Activated CD4-positive, alpha-beta memory T cell treated with anti-CD3 and anti-CD28 coated beads, Interleukin-2, amount 10 ng/mL, durations not matched to agents 7 days and 5 days (primary cell): ENCODE data around the gene OPHN1. TPM values are rescaled to one million over a fixed set of nuclear protein-coding genes. Genes with fewer than 3 reads are reported as not detected.

Experiments used
- CTCF ChIA-PET: fragments of 350-600 bp; sonication (Branson Sonifier 250); formaldehyde crosslinking; loops from one replicate; lab custom pipeline; 2021; ENCODE audit warnings: antibody characterized with exemption, inconsistent platforms; lab: Charles Lee
- POLR2A ChIA-PET: fragments of 350-600 bp; sonication (Branson Sonifier 250); formaldehyde crosslinking; loops from one replicate; lab custom pipeline; 2021; ENCODE audit warnings: antibody characterized with exemption; lab: Charles Lee
- DNase-seq: peaks from one replicate; pipeline ENCODE4 v3.0.0-alpha.2; 2020
- H3K27ac Mint-ChIP-seq: one replicate; pipeline ENCODE4 v1.8.0; 2021; ENCODE audit warnings: mild to moderate bottlenecking, mixed read lengths
- H3K27me3 Mint-ChIP-seq: one replicate; pipeline ENCODE4 v1.8.0; 2021; ENCODE audit warnings: mixed read lengths
- H3K36me3 Mint-ChIP-seq: one replicate; pipeline ENCODE4 v1.8.0; 2021; ENCODE audit warnings: low read depth, mixed read lengths
- H3K4me1 Mint-ChIP-seq: one replicate; pipeline ENCODE4 v1.8.0; 2021; ENCODE audit warnings: mixed read lengths
- H3K4me3 Mint-ChIP-seq: one replicate; pipeline ENCODE4 v1.8.0; 2021; ENCODE audit warnings: mild to moderate bottlenecking, mixed read lengths
- H3K9me3 Mint-ChIP-seq: one replicate; pipeline ENCODE4 v1.8.0; 2021; ENCODE audit warnings: mixed read lengths
- total RNA-seq, 2 experiments: library from RNA; stranded (reverse); gene quantifications; one replicate each; pipeline ENCODE4 v1.2.3, GENCODE V29; 2021

OPHN1 gene
- total RNA-seq, 2 experiments from 2014 or later: 0.10 to 0.30 TPM

DNA sequence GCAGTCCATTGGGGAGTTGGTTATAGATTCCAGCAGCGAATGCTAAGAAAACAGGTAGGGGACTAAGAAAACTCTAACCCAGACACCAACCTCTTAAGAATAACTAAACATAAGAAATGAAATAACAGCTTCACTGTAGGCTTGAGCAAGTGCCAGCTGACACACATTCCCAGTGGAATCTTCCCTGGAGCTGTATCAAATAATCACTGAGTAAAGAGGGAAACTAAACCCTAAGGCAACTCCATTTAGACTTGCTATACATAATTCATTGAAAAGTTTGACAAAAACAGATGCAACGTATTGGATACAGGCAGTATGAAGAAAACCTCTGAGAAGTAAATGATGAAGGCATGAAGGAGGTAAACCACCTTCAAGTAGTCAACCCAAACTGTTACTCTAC is 293.5 kb downstream of the OPHN1 start:
- CTCF ChIA-PET: no interaction called here
- no peaks in the 10 kb centered on the region for H3K27me3 Mint-ChIP-seq
- POLR2A ChIA-PET: no interaction called here
- no peaks in the 10 kb centered on the region for H3K4me1 Mint-ChIP-seq
- no peaks in the 10 kb centered on the region for H3K36me3 Mint-ChIP-seq
- no peak for DNase-seq
- no peak overlapping the region for H3K4me3 Mint-ChIP-seq
- no peak overlapping the region for H3K27ac Mint-ChIP-seq
- H3K9me3 Mint-ChIP-seq: peaks cover 3% of the 10 kb centered on the region

DNA sequence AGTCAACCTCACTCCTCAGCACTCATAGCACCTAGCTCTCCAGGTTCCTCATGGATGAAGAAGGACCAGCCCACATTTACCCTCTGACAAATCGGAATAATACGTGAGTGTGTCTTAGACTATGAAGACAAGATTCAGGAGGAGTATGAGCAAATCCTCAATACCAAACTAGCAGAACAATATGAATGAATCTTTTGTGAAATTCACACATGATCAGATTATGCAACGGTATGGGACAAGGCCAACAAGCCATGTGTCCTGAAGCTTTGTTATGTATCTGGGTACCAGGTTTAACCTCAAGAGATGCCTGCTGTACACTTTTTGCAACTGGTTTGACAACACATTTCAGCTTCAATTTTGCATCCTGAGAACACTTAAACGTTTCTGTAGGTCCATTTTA is 300.1 kb downstream of the OPHN1 start:
- no peak overlapping the region for H3K27ac Mint-ChIP-seq
- H3K27me3 Mint-ChIP-seq: no peaks in the 10 kb centered on the region
- ChIA-PET POLR2A (no interaction called here), CTCF (no interaction called here)
- no peaks in the 10 kb centered on the region for H3K36me3 Mint-ChIP-seq
- no peaks in the 10 kb centered on the region for H3K4me1 Mint-ChIP-seq
- DNase-seq: no peak
- no peak overlapping the region for H3K4me3 Mint-ChIP-seq
- H3K9me3 Mint-ChIP-seq: no peaks in the 10 kb centered on the region

DNA sequence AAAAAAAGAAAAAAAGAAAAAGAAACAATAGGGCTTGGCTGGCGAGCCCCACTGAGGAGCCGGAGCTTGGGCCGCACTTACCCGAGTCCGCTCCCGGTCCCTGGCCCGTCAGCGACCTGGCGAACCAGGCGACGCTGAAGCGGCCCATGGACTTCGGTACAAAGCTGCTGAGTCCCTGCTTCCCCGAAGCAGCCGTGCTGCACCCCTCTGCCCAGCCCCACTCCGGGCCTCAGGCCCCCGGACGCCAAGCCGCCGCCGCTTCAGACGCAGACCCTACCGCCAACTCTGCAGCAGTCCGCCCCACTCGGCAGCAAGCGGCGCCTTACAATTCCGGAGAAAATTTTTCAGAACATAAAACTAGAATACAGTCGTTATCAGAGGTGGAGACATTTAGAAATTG is 300.5 kb downstream of the OPHN1 start:
- Mint-ChIP-seq H3K36me3 (no peaks in the 10 kb centered on the region), H3K9me3 (no peaks in the 10 kb centered on the region), H3K4me3 (no peak overlapping the region), H3K4me1 (no peaks in the 10 kb centered on the region), H3K27ac (no peak overlapping the region), H3K27me3 (no peaks in the 10 kb centered on the region)
- no peak for DNase-seq
- CTCF ChIA-PET: no interaction called here
- POLR2A ChIA-PET: no interaction called here

DNA sequence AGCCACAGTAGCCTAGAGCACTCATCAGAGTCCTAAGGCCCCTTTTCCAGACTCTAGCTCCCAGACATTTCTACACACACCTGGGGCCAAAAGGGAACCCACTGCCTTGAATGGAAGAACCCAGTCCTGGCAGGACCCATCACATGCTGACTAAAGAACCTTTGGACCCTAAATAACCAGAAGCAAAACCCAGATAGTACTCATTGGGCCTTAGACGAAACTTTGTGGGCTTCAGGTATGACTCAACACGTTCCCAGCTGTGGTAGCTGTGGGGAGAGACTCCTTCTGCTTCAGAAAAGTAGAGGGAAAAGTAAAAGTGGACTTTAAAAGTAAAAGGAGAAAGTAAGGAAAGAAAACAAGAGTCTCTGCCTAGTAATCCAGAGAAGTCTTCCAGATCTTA is 311.5 kb downstream of the OPHN1 start:
- DNase-seq: no peak
- CTCF ChIA-PET: no interaction called here
- Mint-ChIP-seq H3K4me3 (no peak overlapping the region), H3K4me1 (no peaks in the 10 kb centered on the region), H3K27me3 (no peaks in the 10 kb centered on the region), H3K9me3 (no peaks in the 10 kb centered on the region), H3K27ac (no peak overlapping the region), H3K36me3 (no peaks in the 10 kb centered on the region)
- POLR2A ChIA-PET: no interaction called here

DNA sequence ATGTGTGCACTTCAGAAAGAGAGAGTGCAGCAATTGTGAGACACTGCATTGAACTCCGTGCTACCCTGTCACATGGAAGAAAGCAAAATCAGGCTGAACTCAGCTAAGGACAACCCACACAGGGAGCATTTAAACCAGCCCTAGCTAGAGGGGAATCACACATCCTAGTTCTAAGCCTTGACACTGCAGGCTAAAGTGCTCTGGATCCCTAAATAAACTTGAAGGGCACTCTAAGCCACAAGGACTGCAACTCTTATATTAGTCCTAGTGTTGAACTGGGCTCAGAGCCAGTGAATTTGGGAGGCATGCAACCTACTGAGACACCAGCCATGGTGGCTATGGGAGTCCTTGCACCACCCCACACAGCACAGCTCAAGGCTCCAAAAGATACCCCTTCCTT is 311.9 kb downstream of the OPHN1 start:
- H3K36me3 Mint-ChIP-seq: no peaks in the 10 kb centered on the region
- no peaks in the 10 kb centered on the region for H3K27me3 Mint-ChIP-seq
- no peaks in the 10 kb centered on the region for H3K4me1 Mint-ChIP-seq
- no peak for DNase-seq
- ChIA-PET CTCF (no interaction called here), POLR2A (no interaction called here)
- no peaks in the 10 kb centered on the region for H3K9me3 Mint-ChIP-seq
- no peak overlapping the region for H3K27ac Mint-ChIP-seq
- no peak overlapping the region for H3K4me3 Mint-ChIP-seq

DNA sequence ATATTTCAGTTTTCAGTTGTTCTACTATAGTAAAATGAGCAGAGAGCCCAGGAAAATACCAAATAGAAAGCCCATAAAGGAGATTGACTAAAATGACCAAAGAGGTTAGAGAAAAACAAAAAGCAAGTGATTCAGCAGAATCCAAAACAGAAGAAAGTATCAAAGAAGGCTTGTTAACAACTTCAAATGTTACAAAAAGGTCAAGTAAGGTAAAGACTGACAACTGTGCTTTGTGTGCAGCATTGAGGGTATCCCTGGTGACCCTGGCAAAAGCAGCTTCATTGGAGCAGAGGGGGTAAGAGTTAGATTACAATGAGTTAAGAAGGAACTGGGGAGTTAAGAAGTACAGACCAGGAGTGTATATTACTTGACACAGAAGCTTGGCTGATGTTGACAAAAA is 317.9 kb downstream of the OPHN1 start:
- H3K9me3 Mint-ChIP-seq: no peaks in the 10 kb centered on the region
- H3K36me3 Mint-ChIP-seq: no peaks in the 10 kb centered on the region
- DNase-seq: no peak
- peaks cover 2% of the 10 kb centered on the region for H3K4me1 Mint-ChIP-seq
- no peak overlapping the region for H3K4me3 Mint-ChIP-seq
- no peak overlapping the region for H3K27ac Mint-ChIP-seq
- ChIA-PET POLR2A (no interaction called here), CTCF (no interaction called here)
- H3K27me3 Mint-ChIP-seq: no peaks in the 10 kb centered on the region

DNA sequence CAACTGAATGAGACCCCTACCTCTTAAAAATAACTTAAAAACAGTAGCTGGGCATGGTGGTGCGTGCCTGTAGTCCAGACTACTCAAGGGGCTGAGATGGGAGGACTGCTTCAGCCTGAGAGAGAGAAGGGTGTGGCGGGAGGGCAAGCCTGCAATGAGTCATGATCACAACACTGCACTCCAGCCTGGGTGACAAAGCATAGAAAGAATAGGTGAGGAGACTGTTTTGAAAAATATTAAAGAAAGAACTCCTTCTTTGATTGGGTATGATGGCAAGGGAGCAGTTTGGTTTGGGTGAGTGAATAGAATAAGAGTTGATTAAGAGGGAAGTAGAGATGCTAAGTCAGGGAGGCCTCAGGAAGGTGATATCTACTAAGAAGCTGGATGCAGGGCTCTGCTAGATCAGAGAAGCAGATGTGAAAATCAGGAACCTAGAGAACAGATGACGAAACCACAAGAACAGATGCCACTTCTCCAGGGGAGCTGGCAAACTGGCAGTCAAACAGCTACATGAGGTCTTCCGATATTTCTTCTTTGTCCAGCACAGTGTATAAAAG is 318.6 kb downstream of the OPHN1 start:
- H3K27me3 Mint-ChIP-seq: no peaks in the 10 kb centered on the region
- POLR2A ChIA-PET: no interaction called here
- H3K36me3 Mint-ChIP-seq: no peaks in the 10 kb centered on the region
- H3K27ac Mint-ChIP-seq: no peak overlapping the region
- DNase-seq: no peak
- peaks cover 2% of the 10 kb centered on the region for H3K4me1 Mint-ChIP-seq
- no peak overlapping the region for H3K4me3 Mint-ChIP-seq
- CTCF ChIA-PET: no interaction called here
- H3K9me3 Mint-ChIP-seq: no peaks in the 10 kb centered on the region

DNA sequence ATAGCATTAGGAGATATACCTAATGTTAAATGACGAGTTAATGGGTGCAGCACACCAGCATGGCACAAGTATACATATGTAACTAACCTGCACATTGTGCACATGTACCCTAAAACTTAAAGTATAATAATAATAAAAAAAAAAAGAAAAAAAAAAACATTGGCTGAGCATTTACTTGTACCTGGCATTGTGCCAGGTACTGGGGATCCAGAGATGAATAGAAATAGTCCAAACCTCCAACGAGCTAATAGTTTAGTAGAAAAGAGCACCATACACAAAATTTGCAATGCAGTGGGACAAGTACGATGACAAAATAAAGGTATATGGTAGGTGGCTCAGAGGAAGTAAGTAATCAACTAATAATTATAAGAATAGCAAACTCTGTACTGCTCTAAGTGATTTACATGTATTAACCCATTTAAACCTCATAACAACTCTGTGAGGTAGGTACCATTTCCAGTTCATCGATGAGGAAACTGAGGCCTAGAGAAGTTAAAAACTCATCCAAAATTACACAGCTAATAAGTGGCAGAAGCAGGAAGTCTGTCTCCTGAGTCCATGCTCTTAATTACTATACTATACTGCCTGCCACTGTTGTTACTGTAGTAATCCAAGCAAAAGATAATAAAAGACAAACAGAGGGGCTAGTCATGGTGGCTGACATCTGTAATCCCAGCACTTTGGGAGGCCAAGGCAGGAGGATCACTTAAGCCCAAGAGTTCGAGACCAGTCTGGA is 319.3 kb downstream of the OPHN1 start:
- Mint-ChIP-seq H3K36me3 (no peaks in the 10 kb centered on the region), H3K27me3 (no peaks in the 10 kb centered on the region), H3K9me3 (no peaks in the 10 kb centered on the region), H3K27ac (no peak overlapping the region), H3K4me3 (no peak overlapping the region), H3K4me1 (peaks cover 2% of the 10 kb centered on the region)
- ChIA-PET POLR2A (no interaction called here), CTCF (no interaction called here)
- no peak for DNase-seq

DNA sequence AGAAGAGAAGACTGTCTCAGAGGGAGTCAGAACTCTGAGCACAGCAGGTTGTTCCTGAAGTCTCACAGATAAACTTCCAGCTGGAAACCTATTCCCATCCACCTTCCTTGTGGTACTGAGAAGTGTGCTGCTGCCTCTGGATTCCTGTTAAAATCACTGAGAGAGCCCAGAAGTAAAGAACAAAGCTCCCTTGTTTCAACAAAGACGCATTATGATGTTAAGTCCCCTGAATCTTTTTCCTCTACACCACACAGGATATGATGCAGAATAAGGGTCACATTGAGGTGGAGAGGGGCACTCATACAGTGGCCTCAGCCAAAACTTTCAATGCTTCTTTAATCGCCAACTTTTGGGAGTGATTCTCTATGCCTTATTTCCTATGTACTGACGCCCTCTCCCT is 321.0 kb downstream of the OPHN1 start:
- DNase-seq: no peak

DNA sequence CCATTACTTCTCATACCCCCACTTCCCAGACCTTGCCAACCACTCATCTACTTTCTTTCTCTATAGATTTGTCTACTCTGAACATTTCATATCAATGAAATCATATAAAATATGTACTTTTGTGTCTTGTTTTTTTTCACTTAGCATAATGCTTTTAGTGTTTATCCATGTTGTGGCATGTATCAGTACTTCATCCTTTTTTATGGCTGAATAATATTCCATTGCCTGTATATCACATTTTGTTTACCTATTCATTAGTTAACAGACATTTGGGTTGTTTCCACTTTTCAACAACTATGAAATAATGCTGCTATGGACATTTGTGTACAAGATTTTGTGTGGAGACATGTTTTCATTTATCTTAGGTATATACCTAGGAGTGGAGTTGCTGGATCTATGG is 324.1 kb downstream of the OPHN1 start:
- Mint-ChIP-seq H3K36me3 (no peaks in the 10 kb centered on the region), H3K27me3 (no peaks in the 10 kb centered on the region), H3K9me3 (no peaks in the 10 kb centered on the region), H3K4me3 (no peak overlapping the region), H3K4me1 (no peaks in the 10 kb centered on the region), H3K27ac (no peak overlapping the region)
- ChIA-PET CTCF (no interaction called here), POLR2A (no interaction called here)
- no peak for DNase-seq

More for the DNA sequence above, 321.0 kb downstream of the OPHN1 start:
- H3K27ac Mint-ChIP-seq: no peak overlapping the region
- no peaks in the 10 kb centered on the region for H3K36me3 Mint-ChIP-seq
- POLR2A ChIA-PET: no interaction called here
- H3K27me3 Mint-ChIP-seq: no peaks in the 10 kb centered on the region
- no peaks in the 10 kb centered on the region for H3K9me3 Mint-ChIP-seq
- CTCF ChIA-PET: no interaction called here
- H3K4me3 Mint-ChIP-seq: no peak overlapping the region
- H3K4me1 Mint-ChIP-seq: peaks cover 2% of the 10 kb centered on the region

DNA sequence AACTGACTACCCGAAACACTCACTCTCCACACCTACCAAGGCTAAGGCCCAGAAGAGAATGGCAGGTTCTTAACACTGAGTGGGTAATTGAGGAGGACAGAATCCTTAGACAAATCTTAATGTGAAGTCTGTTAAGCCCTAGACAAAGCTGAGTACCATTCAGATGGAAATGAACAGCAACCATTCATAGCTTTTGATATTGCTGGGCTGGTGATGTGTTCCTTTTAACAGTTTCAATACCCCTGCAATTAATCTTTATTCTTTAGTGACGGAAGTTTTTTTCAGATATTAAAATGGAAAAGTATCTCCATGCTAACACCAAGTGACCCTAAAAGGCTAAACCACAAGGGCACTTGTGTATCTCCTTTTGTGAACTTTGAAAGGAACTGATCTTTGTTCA is 334.9 kb downstream of the OPHN1 start:
- POLR2A ChIA-PET: no interaction called here
- CTCF ChIA-PET: no interaction called here
- Mint-ChIP-seq H3K27me3 (no peaks in the 10 kb centered on the region), H3K9me3 (no peaks in the 10 kb centered on the region), H3K4me3 (no peak overlapping the region), H3K36me3 (no peaks in the 10 kb centered on the region), H3K27ac (no peak overlapping the region), H3K4me1 (no peaks in the 10 kb centered on the region)
- no peak for DNase-seq

DNA sequence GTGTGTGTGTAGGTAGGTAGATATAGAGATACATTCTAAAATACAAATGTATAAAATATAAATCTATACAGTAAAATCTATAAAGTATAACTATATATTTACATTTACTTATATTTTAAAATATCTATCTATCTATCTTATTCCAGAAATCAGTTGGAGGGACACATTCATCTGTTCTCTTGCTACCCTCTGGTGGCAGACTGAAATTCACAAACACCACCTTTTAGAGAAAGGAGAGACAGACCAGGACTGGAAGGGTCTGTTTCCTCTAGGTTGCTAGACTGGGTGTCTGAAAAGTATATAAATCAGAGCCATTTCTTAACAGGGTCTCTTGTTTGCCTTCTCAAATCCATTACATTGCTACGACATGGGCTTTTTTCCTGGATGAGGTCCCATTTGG is 343.0 kb downstream of the OPHN1 start:
- H3K9me3 Mint-ChIP-seq: no peaks in the 10 kb centered on the region
- DNase-seq: no peak
- ChIA-PET POLR2A (no interaction called here), CTCF (no interaction called here)
- no peaks in the 10 kb centered on the region for H3K36me3 Mint-ChIP-seq
- no peak overlapping the region for H3K4me3 Mint-ChIP-seq
- no peak overlapping the region for H3K27ac Mint-ChIP-seq
- no peaks in the 10 kb centered on the region for H3K4me1 Mint-ChIP-seq
- H3K27me3 Mint-ChIP-seq: no peaks in the 10 kb centered on the region

DNA sequence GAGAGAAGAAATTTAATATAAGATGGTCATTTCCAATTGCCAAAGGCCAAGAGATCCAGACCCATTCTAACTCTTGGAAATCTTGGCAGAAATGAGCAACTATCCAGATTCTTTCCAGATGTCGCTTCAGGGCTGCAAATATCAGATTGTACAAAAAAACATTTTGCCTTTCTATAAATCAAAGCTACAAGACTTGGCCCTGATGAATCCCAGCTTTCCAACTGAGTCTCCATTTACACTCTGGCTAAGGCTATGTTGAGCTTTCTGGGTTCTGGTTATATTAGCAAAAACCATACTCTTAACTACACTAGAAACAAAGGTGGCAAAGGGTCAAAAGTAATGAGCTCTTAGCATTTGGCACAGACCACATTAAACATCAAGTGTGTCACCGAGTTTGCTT is 345.8 kb downstream of the OPHN1 start:
- ChIA-PET CTCF (no interaction called here), POLR2A (no interaction called here)
- H3K27me3 Mint-ChIP-seq: no peaks in the 10 kb centered on the region
- DNase-seq: no peak
- H3K36me3 Mint-ChIP-seq: no peaks in the 10 kb centered on the region
- H3K9me3 Mint-ChIP-seq: no peaks in the 10 kb centered on the region
- H3K4me3 Mint-ChIP-seq: no peak overlapping the region
- no peaks in the 10 kb centered on the region for H3K4me1 Mint-ChIP-seq
- no peak overlapping the region for H3K27ac Mint-ChIP-seq

DNA sequence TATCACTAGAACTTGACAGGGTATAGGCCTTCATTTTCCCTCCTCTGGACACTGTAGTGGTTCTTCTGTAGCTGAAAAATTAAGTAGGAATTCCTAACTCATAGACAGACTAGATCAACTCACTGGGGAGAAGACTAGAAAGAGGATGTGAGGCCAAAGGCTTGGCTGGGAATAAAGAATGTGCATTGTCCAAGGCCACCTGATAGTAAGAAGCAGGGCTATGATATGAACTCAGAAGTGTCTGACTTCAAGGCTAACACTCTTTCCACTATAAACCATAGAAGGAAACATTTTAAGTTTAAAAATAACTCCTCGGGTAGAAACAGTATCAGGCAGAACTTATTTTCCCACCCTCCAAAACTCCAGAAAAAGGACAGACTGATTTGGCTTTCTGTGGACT is 346.6 kb downstream of the OPHN1 start:
- no peaks in the 10 kb centered on the region for H3K27me3 Mint-ChIP-seq

More for the DNA sequence above, 346.6 kb downstream of the OPHN1 start:
- Mint-ChIP-seq H3K4me3 (no peak overlapping the region), H3K27ac (no peak overlapping the region), H3K36me3 (no peaks in the 10 kb centered on the region), H3K4me1 (no peaks in the 10 kb centered on the region), H3K9me3 (no peaks in the 10 kb centered on the region)
- POLR2A ChIA-PET: no interaction called here
- CTCF ChIA-PET: no interaction called here
- DNase-seq: no peak
